ENCODE data around the gene NRARP. TPM values are rescaled to one million over a fixed set of nuclear protein-coding genes. Genes with fewer than 3 reads are reported as not detected.

NRARP gene
- total and polyA plus RNA-seq, 10 of the 15 experiments (the other 5 are each of a cell fraction or from before 2014, with no cell fraction given) = 0.06 to 9.2 (median 2.2) TPM; not detected in 2

DNA sequence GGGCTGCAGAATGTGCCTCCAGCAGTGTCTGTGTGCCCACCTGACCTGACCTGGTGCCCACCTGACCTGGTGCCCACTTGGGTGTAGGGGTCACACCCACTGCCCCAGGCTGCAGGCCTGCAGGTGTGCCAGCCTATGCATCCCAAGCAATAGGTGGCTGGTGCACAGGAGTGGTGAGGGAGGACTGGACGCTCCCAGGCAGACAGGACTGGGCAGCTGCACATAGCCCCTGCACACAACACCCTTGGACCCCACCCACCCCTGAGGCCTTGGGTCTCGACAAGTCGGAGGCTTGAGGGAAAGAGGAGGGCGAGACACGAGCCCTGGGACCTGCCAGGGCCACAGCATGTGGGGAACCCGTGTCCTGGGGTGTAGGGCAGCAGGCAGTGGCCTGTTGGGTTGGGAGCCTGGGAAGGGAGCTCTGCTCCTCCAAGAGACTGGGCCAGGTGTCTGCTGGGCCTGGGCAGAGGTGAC lies 10.8 kb upstream of the NRARP start:
- 86% methylated on average over 6 of the region's 6 CpGs for WGBS (ENCODE audit: insufficient coverage, insufficient replicate concordance, low lambda C conversion rate, missing lambda C conversion rate)
- Histone ChIP-seq H3K9ac (ENCODE audit: control insufficient read depth, insufficient read depth, low read length) (no peak overlapping the region), H3K27me3 (replicated peaks in 1 of 2; ENCODE audit: control insufficient read depth in 2 of 2, insufficient read depth in 2 of 2, low read length in 1 of 2) (no peaks in the 10 kb centered on the region), H3K9me3 (replicated peaks; ENCODE audit: control insufficient read depth, insufficient read depth, low read length) (no peaks in the 10 kb centered on the region), H3K36me3 (ENCODE audit: control insufficient read depth in 2 of 2, insufficient read depth in 2 of 2, low read length in 1 of 2) (no peaks in the 10 kb centered on the region), H2AFZ (ENCODE audit: control insufficient read depth, low read depth, low read length) (no peak overlapping the region), H3K27ac (ENCODE audit: control insufficient read depth, insufficient read depth) (no peak overlapping the region), H3K4me3 (no peak overlapping the region), H4K20me1 (ENCODE audit: control insufficient read depth, insufficient read depth) (no peaks in the 10 kb centered on the region), H3K4me1 (ENCODE audit: control insufficient read depth, insufficient read depth, low read length) (no peaks in the 10 kb centered on the region), H3K79me2 (ENCODE audit: control insufficient read depth, insufficient read depth, low read length) (no peaks in the 10 kb centered on the region), H3K4me2 (ENCODE audit: control insufficient read depth, insufficient read depth) (no peak overlapping the region)
- SMC1A ChIA-PET (ENCODE audit: uncharacterized antibody, unreplicated experiment) = no interaction called here
- in situ Hi-C loops (cut with MboI) = no loop called here
- POLR2A ChIA-PET = no interaction called here
- ATAC-seq (no peak), DNase-seq (ENCODE audit: low read depth, low spot score) (no peak), FAIRE-seq (no peak)
- CTCF ChIA-PET = interaction anchor here (1.2 to 1.6 kb wide), 2 partner anchors 9 to 11 kb away, joined by 4 to 7 read pairs; partner anchors contain the start of gene NRARP
- TF ChIP-seq MYC (IDR thresholded peaks at IDR 0.05; ENCODE audit: insufficient read depth, insufficient read length, insufficient replicate concordance, low read length, severe bottlenecking) (no peak), NRF1 (conservative IDR thresholded peaks at IDR 0.05; ENCODE audit: low read depth, low read length) (no peak), HDAC6 (IDR thresholded peaks at IDR 0.05; ENCODE audit: unreplicated experiment) (no peak), ZNF622 (IDR thresholded peaks at IDR 0.05) (no peak)
- RAD21 ChIA-PET (ENCODE audit: unreplicated experiment) = no interaction called here
- intact Hi-C loops (cut with micrococcal nuclease; ENCODE audit: unreplicated experiment) = no loop called here
- no TSS peak for BruUV-seq (replicated peaks)

DNA sequence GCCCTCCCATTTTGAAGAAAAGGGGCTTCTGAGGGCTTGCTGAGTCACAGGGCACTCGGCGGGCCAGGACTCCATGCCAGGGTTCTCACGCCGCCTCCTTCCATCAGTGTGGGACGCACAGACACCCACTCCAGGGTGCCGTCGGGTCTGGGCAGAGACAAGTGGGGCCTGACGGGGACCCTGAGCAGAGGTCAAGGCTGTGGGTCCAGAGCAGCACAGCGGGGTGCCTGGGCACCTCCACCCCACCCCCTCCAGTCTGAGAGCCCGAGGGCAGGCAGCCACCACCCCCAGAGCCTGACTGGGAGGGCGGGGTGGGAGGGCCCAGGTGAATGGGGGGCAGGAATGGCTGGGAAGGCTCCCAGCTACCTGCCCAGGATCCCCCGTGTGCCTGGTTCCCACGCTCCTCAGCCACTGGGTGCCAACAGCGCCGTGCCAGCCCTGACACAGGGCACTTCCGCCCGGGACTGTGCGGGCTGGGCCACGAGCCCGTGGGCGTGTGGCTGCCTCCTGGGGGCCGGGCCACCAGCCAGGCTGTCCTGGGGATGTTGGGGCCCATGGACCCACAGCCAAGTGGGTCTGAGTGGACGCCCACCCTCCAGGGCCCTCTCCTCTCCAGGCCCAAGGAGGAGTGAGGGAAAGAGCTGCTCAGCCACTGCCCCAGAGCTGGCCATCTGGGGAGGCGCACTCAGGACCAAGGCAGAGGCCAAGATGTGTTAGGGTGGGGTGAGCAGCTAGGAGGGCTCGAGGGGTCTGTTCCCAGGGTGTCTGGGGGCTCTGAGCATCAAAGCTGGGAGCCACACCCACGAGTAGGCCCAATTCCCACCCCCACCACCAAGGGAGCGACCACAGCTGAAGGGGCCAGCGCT lies 10.1 kb upstream of the NRARP start:
- ChIA-PET SMC1A (ENCODE audit: uncharacterized antibody, unreplicated experiment) (no interaction called here), RAD21 (ENCODE audit: unreplicated experiment) (no interaction called here), CTCF (interaction anchor here (1.2 to 1.6 kb wide), 2 partner anchors 8 to 10 kb away, joined by 4 to 7 read pairs; partner anchors contain the start of gene NRARP), POLR2A (no interaction called here)
- Histone ChIP-seq H3K4me1 (ENCODE audit: control insufficient read depth, insufficient read depth, low read length) (no peaks in the 10 kb centered on the region), H3K27ac (ENCODE audit: control insufficient read depth, insufficient read depth) (no peak overlapping the region), H3K4me2 (ENCODE audit: control insufficient read depth, insufficient read depth) (no peak overlapping the region), H3K27me3 (replicated peaks in 1 of 2; ENCODE audit: control insufficient read depth in 2 of 2, insufficient read depth in 2 of 2, low read length in 1 of 2) (no peaks in the 10 kb centered on the region), H3K4me3 (no peak overlapping the region), H3K79me2 (ENCODE audit: control insufficient read depth, insufficient read depth, low read length) (no peaks in the 10 kb centered on the region), H4K20me1 (ENCODE audit: control insufficient read depth, insufficient read depth) (no peaks in the 10 kb centered on the region), H3K9ac (ENCODE audit: control insufficient read depth, insufficient read depth, low read length) (no peak overlapping the region), H3K36me3 (ENCODE audit: control insufficient read depth in 2 of 2, insufficient read depth in 2 of 2, low read length in 1 of 2) (no peaks in the 10 kb centered on the region), H3K9me3 (replicated peaks; ENCODE audit: control insufficient read depth, insufficient read depth, low read length) (no peaks in the 10 kb centered on the region), H2AFZ (ENCODE audit: control insufficient read depth, low read depth, low read length) (no peak overlapping the region)
- no peak for DNase-seq (ENCODE audit: low read depth, low spot score)
- in situ Hi-C loops (cut with MboI) = no loop called here
- no TSS peak for BruUV-seq (replicated peaks)
- WGBS (ENCODE audit: insufficient coverage, insufficient replicate concordance, low lambda C conversion rate, missing lambda C conversion rate) = 53% methylated on average over 25 of the region's 28 CpGs
- FAIRE-seq = no peak
- intact Hi-C loops (cut with micrococcal nuclease; ENCODE audit: unreplicated experiment) = no loop called here
- no peak for ATAC-seq
- TF ChIP-seq TCF12 (IDR thresholded peaks at IDR 0.05; ENCODE audit: low read depth, low read length) (no peak), IKZF2 (IDR thresholded peaks at IDR 0.05) (no peak), RUNX3 (IDR thresholded peaks at IDR 0.05; ENCODE audit: low read length) (no peak), SUZ12 (IDR thresholded peaks at IDR 0.05; ENCODE audit: unreplicated experiment) (no peak), CREB1 (IDR thresholded peaks at IDR 0.05; ENCODE audit: low read depth) (no peak), RAD51 (IDR thresholded peaks at IDR 0.05) (no peak), ZZZ3 (IDR thresholded peaks at IDR 0.05; ENCODE audit: control insufficient read depth, insufficient read length, low read depth) (no peak), POU2F2 (IDR thresholded peaks at IDR 0.05; ENCODE audit: borderline replicate concordance, low read depth, low read length) (no peak), STAT1 (conservative IDR thresholded peaks at IDR 0.05) (no peak), ZBED1 (IDR thresholded peaks at IDR 0.05; ENCODE audit: borderline replicate concordance) (no peak)
- TF ChIP-seq, protein P1, sequence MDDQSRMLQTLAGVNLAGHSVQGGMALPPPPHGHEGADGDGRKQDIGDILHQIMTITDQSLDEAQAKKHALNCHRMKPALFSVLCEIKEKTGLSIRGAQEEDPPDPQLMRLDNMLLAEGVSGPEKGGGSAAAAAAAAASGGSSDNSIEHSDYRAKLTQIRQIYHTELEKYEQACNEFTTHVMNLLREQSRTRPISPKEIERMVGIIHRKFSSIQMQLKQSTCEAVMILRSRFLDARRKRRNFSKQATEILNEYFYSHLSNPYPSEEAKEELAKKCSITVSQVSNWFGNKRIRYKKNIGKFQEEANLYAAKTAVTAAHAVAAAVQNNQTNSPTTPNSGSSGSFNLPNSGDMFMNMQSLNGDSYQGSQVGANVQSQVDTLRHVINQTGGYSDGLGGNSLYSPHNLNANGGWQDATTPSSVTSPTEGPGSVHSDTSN (IDR thresholded peaks at IDR 0.05; ENCODE audit: insufficient replicate concordance, low read depth, low read length) = no peak
- TF ChIP-seq, protein P2, sequence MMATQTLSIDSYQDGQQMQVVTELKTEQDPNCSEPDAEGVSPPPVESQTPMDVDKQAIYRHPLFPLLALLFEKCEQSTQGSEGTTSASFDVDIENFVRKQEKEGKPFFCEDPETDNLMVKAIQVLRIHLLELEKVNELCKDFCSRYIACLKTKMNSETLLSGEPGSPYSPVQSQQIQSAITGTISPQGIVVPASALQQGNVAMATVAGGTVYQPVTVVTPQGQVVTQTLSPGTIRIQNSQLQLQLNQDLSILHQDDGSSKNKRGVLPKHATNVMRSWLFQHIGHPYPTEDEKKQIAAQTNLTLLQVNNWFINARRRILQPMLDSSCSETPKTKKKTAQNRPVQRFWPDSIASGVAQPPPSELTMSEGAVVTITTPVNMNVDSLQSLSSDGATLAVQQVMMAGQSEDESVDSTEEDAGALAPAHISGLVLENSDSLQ (IDR thresholded peaks at IDR 0.05) = no peak

Measured in GM12878 (cell line).